ENCODE results near the gene TSPAN14. TPM values are rescaled to one million over a fixed set of nuclear protein-coding genes. Genes with fewer than 3 reads are reported as not detected.

Gene TSPAN14
- total RNA-seq, 1 donor from 2014 or later: 21.1 TPM

GRCh38 chr10:80429521-80429973, 24.6 kb upstream of the TSPAN14 start:
- DNase-seq (ENCODE audit: low read depth) (peak; percentile 92), FAIRE-seq (no peak)
- TF ChIP-seq CTCF (IDR thresholded peaks at IDR 0.05; ENCODE audit: insufficient read depth, low read length, severe bottlenecking): peak; percentile 17
- H3K4me3 ChIP-seq (ENCODE audit: low read depth, low read length): no peak overlapping the region
- no peaks in the 10 kb centered on the region for H3K27me3 ChIP-seq (ENCODE audit: control insufficient read depth, insufficient read depth, low read length)
- peaks cover 2% of the 10 kb centered on the region for H3K36me3 ChIP-seq (ENCODE audit: control insufficient read depth, insufficient read depth, low read length)

- no peak for TF ChIP-seq CTCF (IDR thresholded peaks at IDR 0.05; ENCODE audit: insufficient read depth, low read length, severe bottlenecking)
- no peaks in the 10 kb centered on the region for H3K36me3 ChIP-seq (ENCODE audit: control insufficient read depth, insufficient read depth, low read length)
- FAIRE-seq: no peak
- H3K27me3 ChIP-seq (ENCODE audit: control insufficient read depth, insufficient read depth, low read length): no peaks in the 10 kb centered on the region
- H3K4me3 ChIP-seq (ENCODE audit: low read depth, low read length): no peak overlapping the region
- DNase-seq (ENCODE audit: low read depth): no peak
Measured at GRCh38 chr10:80433134-80433533, 21.0 kb upstream of the TSPAN14 start.

GRCh38 chr10:80436446-80437098, 17.5 kb upstream of the TSPAN14 start:
- FAIRE-seq (no peak), DNase-seq (ENCODE audit: low read depth) (no peak)
- H3K27me3 ChIP-seq (ENCODE audit: control insufficient read depth, insufficient read depth, low read length): no peaks in the 10 kb centered on the region
- no peak for TF ChIP-seq CTCF (IDR thresholded peaks at IDR 0.05; ENCODE audit: insufficient read depth, low read length, severe bottlenecking)
- no peak overlapping the region for H3K4me3 ChIP-seq (ENCODE audit: low read depth, low read length)
- H3K36me3 ChIP-seq (ENCODE audit: control insufficient read depth, insufficient read depth, low read length): no peaks in the 10 kb centered on the region

GRCh38 chr10:80437227-80437626, 16.9 kb upstream of the TSPAN14 start:
- DNase-seq (ENCODE audit: low read depth) (no peak), FAIRE-seq (no peak)
- no peak overlapping the region for H3K4me3 ChIP-seq (ENCODE audit: low read depth, low read length)

GRCh38 chr10:80441831-80442230, 12.3 kb upstream of the TSPAN14 start:
- FAIRE-seq: no peak

More at GRCh38 chr10:80437227-80437626, 16.9 kb upstream of the TSPAN14 start:
- Histone ChIP-seq H3K36me3 (ENCODE audit: control insufficient read depth, insufficient read depth, low read length) (no peaks in the 10 kb centered on the region), H3K27me3 (ENCODE audit: control insufficient read depth, insufficient read depth, low read length) (no peaks in the 10 kb centered on the region)
- TF ChIP-seq CTCF (IDR thresholded peaks at IDR 0.05; ENCODE audit: insufficient read depth, low read length, severe bottlenecking): no peak

More at GRCh38 chr10:80441831-80442230, 12.3 kb upstream of the TSPAN14 start:
- no peaks in the 10 kb centered on the region for H3K36me3 ChIP-seq (ENCODE audit: control insufficient read depth, insufficient read depth, low read length)
- no peak for TF ChIP-seq CTCF (IDR thresholded peaks at IDR 0.05; ENCODE audit: insufficient read depth, low read length, severe bottlenecking)
- no peaks in the 10 kb centered on the region for H3K27me3 ChIP-seq (ENCODE audit: control insufficient read depth, insufficient read depth, low read length)
- no peak overlapping the region for H3K4me3 ChIP-seq (ENCODE audit: low read depth, low read length)
- no peak for DNase-seq (ENCODE audit: low read depth)

Data from bronchial epithelial cell (primary cell).